Measurements from ENCODE around the gene DNAH10.

Gene DNAH10

DNA sequence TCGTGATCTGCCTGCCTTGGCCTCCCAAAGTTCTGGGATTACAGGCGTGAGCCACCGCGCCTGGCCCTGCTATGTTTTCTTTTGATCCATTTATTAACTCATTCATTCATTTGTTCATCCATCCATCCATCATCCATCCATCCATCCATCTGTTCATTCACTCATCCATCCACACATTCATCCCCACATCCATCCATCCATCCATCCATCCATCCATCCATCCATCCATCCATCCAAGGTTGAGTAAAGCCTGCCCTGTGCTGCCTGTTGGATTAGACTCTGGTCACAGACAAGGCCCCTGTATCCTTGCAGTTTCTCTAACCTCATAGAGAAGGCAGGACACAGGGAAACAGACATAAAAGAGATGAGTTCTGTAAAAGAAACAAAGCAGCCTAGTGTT is 44.9 kb downstream of the DNAH10 start:
- TF ChIP-seq ZC3H10 (CRISPR knock-in tag; IDR thresholded peaks at IDR 0.05), result no peak
- TF ChIP-seq, protein P1, sequence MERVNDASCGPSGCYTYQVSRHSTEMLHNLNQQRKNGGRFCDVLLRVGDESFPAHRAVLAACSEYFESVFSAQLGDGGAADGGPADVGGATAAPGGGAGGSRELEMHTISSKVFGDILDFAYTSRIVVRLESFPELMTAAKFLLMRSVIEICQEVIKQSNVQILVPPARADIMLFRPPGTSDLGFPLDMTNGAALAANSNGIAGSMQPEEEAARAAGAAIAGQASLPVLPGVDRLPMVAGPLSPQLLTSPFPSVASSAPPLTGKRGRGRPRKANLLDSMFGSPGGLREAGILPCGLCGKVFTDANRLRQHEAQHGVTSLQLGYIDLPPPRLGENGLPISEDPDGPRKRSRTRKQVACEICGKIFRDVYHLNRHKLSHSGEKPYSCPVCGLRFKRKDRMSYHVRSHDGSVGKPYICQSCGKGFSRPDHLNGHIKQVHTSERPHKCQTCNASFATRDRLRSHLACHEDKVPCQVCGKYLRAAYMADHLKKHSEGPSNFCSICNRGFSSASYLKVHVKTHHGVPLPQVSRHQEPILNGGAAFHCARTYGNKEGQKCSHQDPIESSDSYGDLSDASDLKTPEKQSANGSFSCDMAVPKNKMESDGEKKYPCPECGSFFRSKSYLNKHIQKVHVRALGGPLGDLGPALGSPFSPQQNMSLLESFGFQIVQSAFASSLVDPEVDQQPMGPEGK (CRISPR knock-in tag; IDR thresholded peaks at IDR 0.05; ENCODE audit: borderline replicate concordance), result no peak
- TF ChIP-seq ISL1 (CRISPR knock-in tag; IDR thresholded peaks at IDR 0.05), result no peak
- no peak for ATAC-seq

DNA sequence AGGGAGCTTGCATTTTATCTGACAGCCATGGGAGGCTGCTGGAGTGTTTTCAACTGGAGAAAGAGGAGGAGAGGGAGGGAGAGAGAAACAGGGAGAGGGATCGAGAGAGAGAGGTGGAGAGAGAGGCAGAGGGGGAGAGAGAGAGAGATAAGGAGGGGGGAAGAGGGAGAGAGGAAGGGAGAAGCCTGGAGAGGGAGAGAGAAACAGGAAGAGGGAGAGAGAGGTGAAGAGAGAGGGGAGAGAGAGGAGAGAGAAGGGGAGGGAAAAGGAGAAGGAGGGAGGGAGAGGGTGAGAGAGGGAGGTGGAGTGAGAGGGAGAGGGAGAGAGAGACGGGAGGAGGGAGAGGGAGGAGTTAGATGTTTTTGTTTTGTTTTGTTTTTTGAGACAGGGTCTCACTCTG is 45.6 kb downstream of the DNAH10 start:
- no peak for TF ChIP-seq SNAI2 (CRISPR knock-in tag; IDR thresholded peaks at IDR 0.05)
- no peak for TF ChIP-seq GLIS3 (CRISPR knock-in tag; IDR thresholded peaks at IDR 0.05)
- ATAC-seq, result peak; percentile 38; the same call in 1 of the 3 replicates

DNA sequence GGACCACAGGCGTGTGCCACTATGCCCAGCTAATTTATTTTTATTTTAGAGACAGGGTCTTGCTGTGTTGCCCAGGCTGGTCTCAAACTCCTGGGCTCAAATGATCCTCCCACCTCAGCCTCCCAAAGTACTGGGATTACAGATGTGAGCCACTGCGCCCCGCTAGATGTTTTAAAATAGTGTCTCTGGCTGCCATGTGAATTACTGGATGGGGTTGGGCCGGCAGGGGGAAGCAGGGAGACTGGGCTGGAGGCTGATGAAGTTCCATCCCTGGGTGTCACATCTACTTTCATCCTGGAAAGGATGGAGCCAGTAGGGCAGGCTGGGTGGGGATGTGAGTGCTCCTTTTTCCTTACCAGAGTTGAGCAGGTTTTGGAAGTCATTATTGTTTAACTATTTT is 46.1 kb downstream of the DNAH10 start:
- TF ChIP-seq TOX (CRISPR knock-in tag; IDR thresholded peaks at IDR 0.05; ENCODE audit: borderline replicate concordance) (no peak), ISL1 (CRISPR knock-in tag; IDR thresholded peaks at IDR 0.05) (no peak), ZC3H10 (CRISPR knock-in tag; IDR thresholded peaks at IDR 0.05) (no peak), ESRRG (CRISPR knock-in tag; IDR thresholded peaks at IDR 0.05) (no peak), ARNTL (CRISPR knock-in tag; IDR thresholded peaks at IDR 0.05; ENCODE audit: borderline replicate concordance, low read depth) (no peak), PPARA (CRISPR knock-in tag; IDR thresholded peaks at IDR 0.05; ENCODE audit: borderline replicate concordance) (no peak)
- TF ChIP-seq, protein P2, sequence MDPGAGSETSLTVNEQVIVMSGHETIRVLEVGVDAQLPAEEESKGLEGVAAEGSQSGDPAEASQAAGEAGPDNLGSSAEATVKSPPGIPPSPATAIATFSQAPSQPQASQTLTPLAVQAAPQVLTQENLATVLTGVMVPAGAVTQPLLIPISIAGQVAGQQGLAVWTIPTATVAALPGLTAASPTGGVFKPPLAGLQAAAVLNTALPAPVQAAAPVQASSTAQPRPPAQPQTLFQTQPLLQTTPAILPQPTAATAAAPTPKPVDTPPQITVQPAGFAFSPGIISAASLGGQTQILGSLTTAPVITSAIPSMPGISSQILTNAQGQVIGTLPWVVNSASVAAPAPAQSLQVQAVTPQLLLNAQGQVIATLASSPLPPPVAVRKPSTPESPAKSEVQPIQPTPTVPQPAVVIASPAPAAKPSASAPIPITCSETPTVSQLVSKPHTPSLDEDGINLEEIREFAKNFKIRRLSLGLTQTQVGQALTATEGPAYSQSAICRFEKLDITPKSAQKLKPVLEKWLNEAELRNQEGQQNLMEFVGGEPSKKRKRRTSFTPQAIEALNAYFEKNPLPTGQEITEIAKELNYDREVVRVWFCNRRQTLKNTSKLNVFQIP (CRISPR knock-in tag; IDR thresholded peaks at IDR 0.05; ENCODE audit: borderline replicate concordance, low read depth), result no peak
- peak; percentile 61 for ATAC-seq

DNA sequence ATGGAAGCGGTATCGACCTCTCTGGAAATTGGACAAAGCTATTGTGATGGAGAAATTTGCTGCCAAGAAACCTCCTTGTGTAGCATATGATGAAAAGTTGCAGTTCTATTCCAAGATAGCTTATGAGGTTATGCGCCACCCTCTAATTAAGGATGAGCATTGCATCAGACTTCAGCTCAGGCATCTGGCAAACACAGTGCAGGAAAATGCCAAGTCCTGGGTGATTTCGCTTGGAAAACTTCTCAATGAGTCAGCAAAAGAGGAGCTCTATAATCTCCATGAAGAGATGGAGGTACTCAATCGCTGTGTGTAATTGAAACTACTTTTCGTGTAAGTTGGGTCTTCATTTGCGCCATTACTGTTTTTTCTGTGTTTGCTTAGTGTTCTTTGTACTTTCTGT is 51.2 kb downstream of the DNAH10 start:
- TF ChIP-seq ZNF565 (CRISPR knock-in tag; conservative IDR thresholded peaks at IDR 0.05; ENCODE audit: low read depth), result no peak
- no peak for TF ChIP-seq ESRRG (CRISPR knock-in tag; IDR thresholded peaks at IDR 0.05)
- TF ChIP-seq ZFP30 (CRISPR knock-in tag; IDR thresholded peaks at IDR 0.05), result no peak
- TF ChIP-seq, protein P3, sequence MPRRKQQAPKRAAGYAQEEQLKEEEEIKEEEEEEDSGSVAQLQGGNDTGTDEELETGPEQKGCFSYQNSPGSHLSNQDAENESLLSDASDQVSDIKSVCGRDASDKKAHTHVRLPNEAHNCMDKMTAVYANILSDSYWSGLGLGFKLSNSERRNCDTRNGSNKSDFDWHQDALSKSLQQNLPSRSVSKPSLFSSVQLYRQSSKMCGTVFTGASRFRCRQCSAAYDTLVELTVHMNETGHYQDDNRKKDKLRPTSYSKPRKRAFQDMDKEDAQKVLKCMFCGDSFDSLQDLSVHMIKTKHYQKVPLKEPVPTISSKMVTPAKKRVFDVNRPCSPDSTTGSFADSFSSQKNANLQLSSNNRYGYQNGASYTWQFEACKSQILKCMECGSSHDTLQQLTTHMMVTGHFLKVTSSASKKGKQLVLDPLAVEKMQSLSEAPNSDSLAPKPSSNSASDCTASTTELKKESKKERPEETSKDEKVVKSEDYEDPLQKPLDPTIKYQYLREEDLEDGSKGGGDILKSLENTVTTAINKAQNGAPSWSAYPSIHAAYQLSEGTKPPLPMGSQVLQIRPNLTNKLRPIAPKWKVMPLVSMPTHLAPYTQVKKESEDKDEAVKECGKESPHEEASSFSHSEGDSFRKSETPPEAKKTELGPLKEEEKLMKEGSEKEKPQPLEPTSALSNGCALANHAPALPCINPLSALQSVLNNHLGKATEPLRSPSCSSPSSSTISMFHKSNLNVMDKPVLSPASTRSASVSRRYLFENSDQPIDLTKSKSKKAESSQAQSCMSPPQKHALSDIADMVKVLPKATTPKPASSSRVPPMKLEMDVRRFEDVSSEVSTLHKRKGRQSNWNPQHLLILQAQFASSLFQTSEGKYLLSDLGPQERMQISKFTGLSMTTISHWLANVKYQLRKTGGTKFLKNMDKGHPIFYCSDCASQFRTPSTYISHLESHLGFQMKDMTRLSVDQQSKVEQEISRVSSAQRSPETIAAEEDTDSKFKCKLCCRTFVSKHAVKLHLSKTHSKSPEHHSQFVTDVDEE (CRISPR knock-in tag; IDR thresholded peaks at IDR 0.05), result no peak
- TF ChIP-seq ARNTL (CRISPR knock-in tag; IDR thresholded peaks at IDR 0.05; ENCODE audit: borderline replicate concordance, low read depth), result no peak
- no peak for TF ChIP-seq ZFP3 (CRISPR knock-in tag; IDR thresholded peaks at IDR 0.05)
- no peak for TF ChIP-seq PPARA (CRISPR knock-in tag; IDR thresholded peaks at IDR 0.05; ENCODE audit: borderline replicate concordance)
- TF ChIP-seq ISL1 (CRISPR knock-in tag; IDR thresholded peaks at IDR 0.05), result no peak
- TF ChIP-seq TCF4 (CRISPR knock-in tag; IDR thresholded peaks at IDR 0.05; ENCODE audit: borderline replicate concordance), result no peak
- no peak for TF ChIP-seq ZNF8 (CRISPR knock-in tag; IDR thresholded peaks at IDR 0.05)
- no peak for TF ChIP-seq ZNF70 (CRISPR knock-in tag; IDR thresholded peaks at IDR 0.05)
- no peak for TF ChIP-seq OSR1 (CRISPR knock-in tag; IDR thresholded peaks at IDR 0.05)
- TF ChIP-seq, protein P4, sequence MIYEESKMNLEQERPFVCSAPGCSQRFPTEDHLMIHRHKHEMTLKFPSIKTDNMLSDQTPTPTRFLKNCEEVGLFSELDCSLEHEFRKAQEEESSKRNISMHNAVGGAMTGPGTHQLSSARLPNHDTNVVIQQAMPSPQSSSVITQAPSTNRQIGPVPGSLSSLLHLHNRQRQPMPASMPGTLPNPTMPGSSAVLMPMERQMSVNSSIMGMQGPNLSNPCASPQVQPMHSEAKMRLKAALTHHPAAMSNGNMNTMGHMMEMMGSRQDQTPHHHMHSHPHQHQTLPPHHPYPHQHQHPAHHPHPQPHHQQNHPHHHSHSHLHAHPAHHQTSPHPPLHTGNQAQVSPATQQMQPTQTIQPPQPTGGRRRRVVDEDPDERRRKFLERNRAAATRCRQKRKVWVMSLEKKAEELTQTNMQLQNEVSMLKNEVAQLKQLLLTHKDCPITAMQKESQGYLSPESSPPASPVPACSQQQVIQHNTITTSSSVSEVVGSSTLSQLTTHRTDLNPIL (CRISPR knock-in tag; IDR thresholded peaks at IDR 0.05; ENCODE audit: low read depth), result no peak
- TF ChIP-seq, protein P1 (CRISPR knock-in tag; IDR thresholded peaks at IDR 0.05; ENCODE audit: borderline replicate concordance), result no peak
- no peak for ATAC-seq
